ENCODE measurements around the gene FOLR1. TPM values are rescaled to one million over a fixed set of nuclear protein-coding genes. Genes with fewer than 3 reads are reported as not detected.

The FOLR1 gene
- total and polyA plus RNA-seq, 10 of the 15 experiments (the other 5 are each of a cell fraction or from before 2014, with no cell fraction given): not detected

DNA sequence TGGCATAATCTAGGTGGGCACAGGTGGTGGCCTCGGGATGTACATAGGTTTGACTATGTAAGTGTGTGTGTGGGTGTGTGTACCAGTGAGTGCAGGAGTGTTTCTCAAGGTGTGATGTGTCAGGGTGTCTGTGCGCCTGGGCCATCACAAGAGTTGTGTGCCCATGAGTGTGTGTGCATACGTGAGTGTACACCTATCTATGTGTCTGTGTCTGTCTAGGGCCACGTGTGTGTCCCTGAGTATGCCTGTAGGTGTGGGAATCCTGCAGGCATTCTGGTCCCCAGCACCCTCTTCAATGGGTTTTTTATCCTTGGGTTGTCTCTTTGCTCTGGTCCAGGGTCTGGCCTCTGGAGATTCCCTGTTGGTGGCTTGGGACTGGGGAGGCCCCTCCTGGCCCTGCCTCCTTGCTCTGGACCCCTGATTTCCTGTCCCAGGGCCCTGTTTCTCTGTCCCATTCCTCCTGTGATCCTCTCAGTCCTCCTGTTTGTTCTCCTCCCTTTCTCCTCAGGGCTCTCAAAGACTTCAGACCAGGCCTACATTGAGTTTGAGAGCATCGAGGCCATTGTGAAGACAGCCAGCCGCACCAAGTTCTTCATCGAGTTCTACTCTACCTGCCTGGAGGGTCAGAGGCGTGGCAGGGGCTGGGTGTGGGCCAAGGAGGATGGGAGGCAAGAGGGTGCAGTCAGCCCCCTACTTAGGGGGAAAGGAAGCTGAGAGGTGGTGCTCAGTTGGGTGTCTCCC lies 42.0 kb downstream of the FOLR1 start:
- peak; percentile 39; the same call in 1 of the 2 replicates for TF ChIP-seq POLR2A (IDR thresholded peaks at IDR 0.05; ENCODE audit: low read depth, low read length)
- TF ChIP-seq MLLT1 (IDR thresholded peaks at IDR 0.05): no peak
- TF ChIP-seq DPF2 (IDR thresholded peaks at IDR 0.05): no peak
- no peak for TF ChIP-seq NR2C2 (IDR thresholded peaks at IDR 0.05; ENCODE audit: borderline replicate concordance, control insufficient read depth, insufficient read length, low read depth)
- TF ChIP-seq MYB (IDR thresholded peaks at IDR 0.05; ENCODE audit: borderline replicate concordance, low read depth, low read length): no peak
- intact Hi-C loops (cut with micrococcal nuclease; ENCODE audit: unreplicated experiment) (no loop called here), in situ Hi-C loops (cut with MboI) (no loop called here)
- ChIA-PET CTCF (no interaction called here), SMC1A (ENCODE audit: uncharacterized antibody, unreplicated experiment) (no interaction called here), POLR2A (no interaction called here), RAD21 (ENCODE audit: unreplicated experiment) (interaction anchor here (0.6 kb wide), 1 partner anchor 17 kb away, joined by 4 read pairs; no protein-coding TSS in a partner anchor)
- Histone ChIP-seq H3K27me3 (replicated peaks in 1 of 2; ENCODE audit: control insufficient read depth in 2 of 2, insufficient read depth in 2 of 2, low read length in 1 of 2) (no peaks in the 10 kb centered on the region), H3K27ac (ENCODE audit: control insufficient read depth, insufficient read depth) (no peak overlapping the region), H2AFZ (ENCODE audit: control insufficient read depth, low read depth, low read length) (no peak overlapping the region), H4K20me1 (ENCODE audit: control insufficient read depth, insufficient read depth) (no peaks in the 10 kb centered on the region; the same call in none of the 2 replicates), H3K4me1 (ENCODE audit: control insufficient read depth, insufficient read depth, low read length) (no peaks in the 10 kb centered on the region), H3K9me3 (replicated peaks; ENCODE audit: control insufficient read depth, insufficient read depth, low read length) (no peaks in the 10 kb centered on the region), H3K9ac (ENCODE audit: control insufficient read depth, insufficient read depth, low read length) (no peak overlapping the region), H3K4me3 (no peak overlapping the region), H3K4me2 (ENCODE audit: control insufficient read depth, insufficient read depth) (no peak overlapping the region), H3K79me2 (ENCODE audit: control insufficient read depth, insufficient read depth, low read length) (no peaks in the 10 kb centered on the region), H3K36me3 (ENCODE audit: control insufficient read depth in 2 of 2, insufficient read depth in 2 of 2, low read length in 1 of 2) (peaks cover 23 to 27% of the 10 kb centered on the region in 2 experiments; a peak in 3 of 4 replicates)
- ATAC-seq: no peak
- no peak for DNase-seq (ENCODE audit: low read depth, low spot score)
- WGBS (ENCODE audit: insufficient coverage, insufficient replicate concordance, low lambda C conversion rate, missing lambda C conversion rate): 93% methylated on average over 8 of the region's 8 CpGs
- FAIRE-seq: no peak
- BruUV-seq (replicated peaks): no TSS peak

DNA sequence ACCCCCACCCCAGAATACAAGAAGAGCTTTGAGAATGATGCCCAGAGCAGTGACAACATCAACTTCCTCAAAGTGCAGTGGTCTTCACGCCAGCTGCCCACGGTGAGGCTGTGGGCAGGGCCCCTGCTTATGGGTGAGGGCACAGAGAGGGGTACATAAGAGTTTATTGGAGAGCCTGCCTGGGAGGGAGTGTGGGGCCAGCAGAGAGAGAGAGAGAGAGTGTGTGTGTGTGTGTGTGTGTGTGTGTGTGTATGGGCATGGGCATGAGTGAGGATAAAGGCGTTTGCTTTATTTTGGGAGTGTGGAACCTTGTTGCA lies 42.5 kb downstream of the FOLR1 start:
- Histone ChIP-seq H3K36me3 (ENCODE audit: control insufficient read depth in 2 of 2, insufficient read depth in 2 of 2, low read length in 1 of 2) (peaks cover 18 to 27% of the 10 kb centered on the region in 2 experiments; a peak in 3 of 4 replicates), H3K4me3 (no peak overlapping the region), H3K9me3 (replicated peaks; ENCODE audit: control insufficient read depth, insufficient read depth, low read length) (no peaks in the 10 kb centered on the region), H3K27me3 (replicated peaks in 1 of 2; ENCODE audit: control insufficient read depth in 2 of 2, insufficient read depth in 2 of 2, low read length in 1 of 2) (peaks cover 0 to 3% of the 10 kb centered on the region in 2 experiments; a peak in 2 of 4 replicates), H2AFZ (ENCODE audit: control insufficient read depth, low read depth, low read length) (no peak overlapping the region), H3K9ac (ENCODE audit: control insufficient read depth, insufficient read depth, low read length) (no peak overlapping the region), H4K20me1 (ENCODE audit: control insufficient read depth, insufficient read depth) (no peaks in the 10 kb centered on the region; the same call in 1 of the 2 replicates), H3K79me2 (ENCODE audit: control insufficient read depth, insufficient read depth, low read length) (no peaks in the 10 kb centered on the region), H3K27ac (ENCODE audit: control insufficient read depth, insufficient read depth) (no peak overlapping the region), H3K4me2 (ENCODE audit: control insufficient read depth, insufficient read depth) (no peak overlapping the region), H3K4me1 (ENCODE audit: control insufficient read depth, insufficient read depth, low read length) (peaks cover 3% of the 10 kb centered on the region)
- FAIRE-seq: no peak
- no TSS peak for BruUV-seq (replicated peaks)
- ChIA-PET CTCF (no interaction called here), POLR2A (no interaction called here), RAD21 (ENCODE audit: unreplicated experiment) (interaction anchor here (0.6 kb wide), 1 partner anchor 16 kb away, joined by 4 read pairs; no protein-coding TSS in a partner anchor), SMC1A (ENCODE audit: uncharacterized antibody, unreplicated experiment) (no interaction called here)
- in situ Hi-C loops (cut with MboI) (no loop called here), intact Hi-C loops (cut with micrococcal nuclease; ENCODE audit: unreplicated experiment) (no loop called here)
- 51% methylated on average over 3 of the region's 3 CpGs for WGBS (ENCODE audit: insufficient coverage, insufficient replicate concordance, low lambda C conversion rate, missing lambda C conversion rate)
- ATAC-seq: no peak
- no peak for TF ChIP-seq STAT1 (conservative IDR thresholded peaks at IDR 0.05)
- TF ChIP-seq CHD2 (IDR thresholded peaks at IDR 0.05; ENCODE audit: borderline replicate concordance, low read depth, low read length): no peak
- TF ChIP-seq MEF2B (IDR thresholded peaks at IDR 0.05; ENCODE audit: partially characterized antibody, poor library complexity, severe bottlenecking): no peak
- no peak for DNase-seq (ENCODE audit: low read depth, low spot score)
